Activated CD4-positive, CD25-positive, alpha-beta regulatory T cell treated with anti-CD3 and anti-CD28 coated beads, Interleukin-2, amount 50 U/mL, for 24 hours (primary cell): ENCODE measurements around the gene HACL1.
A peak's percentile ranks its signal among the peaks of the same experiment; 100 is the strongest.
"Not testable (repeated sequence)": the region's sequence is repeated elsewhere in the genome, so short reads cannot be mapped to it uniquely, and the experiment has no call there.

Source experiments
- ATAC-seq, 2 donors: fragments of 150-1000 bp; cut with Tn5 transposase; one replicate each; pipeline ENCODE4 v1.10.0; 2021; ENCODE audit warnings: mild to moderate bottlenecking in 1 of 2, moderate library complexity in 1 of 2

HACL1 gene

DNA sequence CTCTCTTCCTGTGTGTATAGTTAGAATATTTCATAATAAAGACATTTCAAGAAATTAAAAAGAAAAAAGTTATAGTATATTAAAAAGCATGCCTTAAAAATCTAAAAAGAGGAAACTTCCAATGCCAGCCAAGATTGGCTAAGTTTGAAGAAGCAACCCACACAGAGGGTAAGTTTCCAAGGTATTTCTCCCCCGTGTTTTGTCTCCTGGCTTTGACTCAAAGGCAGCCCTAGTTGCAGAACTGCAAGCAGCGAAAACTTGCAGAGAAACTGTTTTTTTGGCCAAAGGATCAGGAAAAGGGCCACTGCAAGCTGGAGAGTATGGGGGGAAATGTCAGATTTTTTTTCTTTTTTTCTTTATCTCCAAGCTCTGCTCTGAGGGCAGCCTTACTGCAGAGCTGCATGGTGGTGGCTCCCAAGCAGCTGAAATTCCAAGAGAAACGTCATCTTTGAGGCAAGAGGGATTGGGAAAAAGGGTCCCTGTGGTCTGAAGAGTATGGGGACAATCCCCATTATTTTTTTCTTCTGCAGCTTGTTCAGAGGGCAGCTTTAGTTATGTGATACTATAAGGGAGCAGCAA, 23.0 kb downstream of the HACL1 start:
- no peak for ATAC-seq

DNA sequence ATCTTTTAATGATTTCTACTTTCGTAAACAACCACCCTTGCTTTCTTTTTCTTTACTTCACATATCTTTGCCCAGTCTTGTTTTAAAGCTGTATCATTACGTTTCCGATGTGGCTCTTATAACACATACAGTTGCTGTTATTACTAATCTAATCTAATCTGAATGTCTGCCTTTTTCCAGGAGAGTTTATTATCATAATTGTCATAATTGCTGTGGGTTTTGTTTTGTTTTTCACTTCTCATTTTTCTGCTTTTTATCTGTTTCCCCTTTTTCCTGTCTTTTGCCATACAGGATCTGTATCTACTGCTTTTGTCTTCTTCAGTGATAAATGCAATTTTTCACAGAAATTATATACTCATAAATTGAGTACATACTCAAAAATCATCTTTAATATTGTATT, 24.9 kb downstream of the HACL1 start:
- ATAC-seq: no peak

DNA sequence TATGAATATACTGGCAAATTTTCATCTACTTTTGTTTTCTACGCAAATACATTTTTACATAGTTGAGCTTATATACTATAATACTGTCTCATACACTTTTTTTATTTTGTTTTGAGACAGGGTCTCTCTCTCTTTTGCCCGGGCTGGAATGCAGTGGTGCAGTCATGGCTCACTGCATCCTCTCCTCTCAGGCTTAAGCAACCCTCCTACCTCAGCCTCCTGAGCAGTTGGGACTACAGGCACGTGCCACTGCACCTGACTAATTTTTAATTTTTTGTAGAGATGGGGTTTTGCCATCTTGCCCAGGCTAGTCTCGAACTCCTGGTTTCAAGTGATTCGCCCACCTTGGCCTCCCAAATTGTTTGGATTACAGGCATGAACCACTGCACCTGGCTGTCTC, 25.9 kb downstream of the HACL1 start:
- ATAC-seq: no peak

DNA sequence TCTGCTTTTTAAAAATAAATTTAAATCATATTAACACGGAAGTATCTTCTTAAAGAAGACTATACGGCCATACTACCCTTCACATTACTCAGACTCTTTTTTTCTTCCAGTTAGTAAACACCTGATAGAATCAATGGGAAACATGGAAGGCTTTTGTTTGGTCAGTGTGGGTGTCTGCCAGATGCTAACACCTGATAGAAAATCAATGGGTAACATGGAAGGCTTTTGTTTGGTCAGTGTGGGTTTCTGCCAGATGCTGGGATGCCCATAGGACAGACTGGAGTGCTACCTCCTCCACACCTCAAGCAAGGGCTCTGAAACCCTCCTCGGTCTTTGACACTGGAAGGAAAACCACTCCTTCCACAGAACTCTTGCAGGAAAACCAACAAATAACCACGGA, 29.2 kb downstream of the HACL1 start:
- no peak for ATAC-seq

DNA sequence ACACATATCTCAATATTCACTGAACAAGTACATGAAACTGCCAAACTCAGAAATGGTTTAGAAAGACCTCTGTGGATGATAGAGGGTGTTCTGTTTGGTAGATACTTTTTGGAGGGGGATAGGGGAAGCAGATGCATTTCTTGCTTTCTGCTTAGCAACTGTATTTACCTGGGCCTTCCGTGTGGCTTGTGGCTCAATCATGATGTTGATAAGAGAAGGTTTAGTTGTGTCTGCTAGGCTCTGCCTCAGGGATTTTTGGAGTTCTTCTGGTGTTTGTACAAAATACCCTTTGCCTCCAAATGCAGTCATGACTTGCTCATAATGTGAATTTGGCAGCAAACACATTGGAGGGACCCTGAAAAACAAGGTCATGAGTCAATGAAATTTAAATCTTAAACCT, 38.2 kb downstream of the HACL1 start:
- no peak for ATAC-seq

DNA sequence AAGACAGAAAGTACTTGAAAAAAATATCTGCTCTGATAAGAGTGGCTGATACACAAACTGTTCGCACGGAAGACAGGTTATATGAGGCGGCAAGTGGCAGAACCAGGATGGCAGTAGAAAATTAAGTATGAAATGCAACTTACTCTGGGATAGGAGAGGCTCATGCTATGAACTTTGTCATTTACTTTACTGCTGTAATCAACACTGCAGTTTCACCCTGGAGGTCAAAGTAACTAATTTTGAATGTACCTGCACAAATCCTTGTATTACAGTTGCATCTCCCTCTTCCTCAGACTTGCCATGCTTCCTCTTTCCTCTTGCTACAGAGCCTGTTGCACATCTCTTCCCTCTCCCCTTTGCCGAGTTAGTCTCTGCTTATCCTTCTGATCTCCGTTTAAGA, 38.8 kb downstream of the HACL1 start:
- ATAC-seq: no peak

DNA sequence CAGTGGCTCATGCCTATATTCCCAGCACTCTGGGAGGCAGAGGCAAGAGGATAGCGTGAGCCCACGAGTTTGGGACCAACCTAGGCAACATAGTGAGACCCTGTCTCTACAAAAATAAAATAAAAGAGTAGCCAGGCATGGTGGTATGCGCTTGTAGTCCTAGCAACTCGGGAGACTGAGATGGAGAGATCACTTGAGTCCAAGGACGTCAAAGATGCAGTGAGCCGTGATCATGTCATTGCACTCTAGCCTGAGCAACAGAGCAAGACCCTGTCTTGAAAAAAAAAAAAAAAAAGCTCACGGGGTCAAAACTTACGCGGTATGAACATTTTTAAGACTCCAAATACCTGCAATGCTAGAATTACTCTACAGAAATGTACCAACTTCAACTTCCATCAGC, 42.8 kb downstream of the HACL1 start:
- ATAC-seq: no peak

DNA sequence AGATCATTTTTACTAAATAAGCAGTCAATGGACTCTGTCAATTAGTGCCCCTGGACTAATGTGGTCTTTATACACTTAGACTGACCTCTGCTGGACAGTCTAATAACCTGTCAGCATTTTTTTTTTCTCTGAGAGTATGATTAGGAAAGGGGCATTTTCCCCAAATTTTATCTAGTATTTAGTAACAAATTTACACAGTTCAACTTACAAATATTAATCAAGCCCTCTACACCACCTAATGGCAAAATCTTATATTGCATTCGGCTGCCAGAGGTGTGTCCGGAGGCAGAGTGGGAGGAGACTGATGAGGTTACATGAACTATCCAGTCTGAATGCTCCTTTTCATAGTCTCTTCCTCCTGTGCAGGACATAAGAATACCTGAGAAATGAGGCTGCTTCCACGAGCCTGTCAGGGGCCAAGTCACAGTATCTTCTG, 43.8 kb downstream of the HACL1 start:
- ATAC-seq: peak; percentile 71 to 74

DNA sequence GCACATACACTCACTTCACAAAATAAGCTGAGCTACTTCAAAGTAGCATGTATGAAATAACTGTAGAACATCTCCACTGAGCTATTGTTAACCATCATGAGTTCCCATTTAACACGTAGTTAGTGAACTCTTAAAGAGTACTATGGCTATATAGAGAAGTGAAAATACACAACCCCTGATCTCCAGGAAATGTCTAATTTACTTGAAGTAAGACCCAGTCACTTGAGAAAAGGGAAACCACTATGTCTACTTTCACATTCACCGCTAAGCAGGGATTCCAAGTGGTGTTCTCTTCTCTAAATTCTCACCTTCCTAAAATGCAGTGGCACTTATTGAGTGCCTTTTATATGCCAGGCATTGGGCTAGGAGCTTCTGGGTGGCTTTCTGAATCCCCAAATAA, 44.9 kb downstream of the HACL1 start:
- peak; percentile 76 to 81 for ATAC-seq

DNA sequence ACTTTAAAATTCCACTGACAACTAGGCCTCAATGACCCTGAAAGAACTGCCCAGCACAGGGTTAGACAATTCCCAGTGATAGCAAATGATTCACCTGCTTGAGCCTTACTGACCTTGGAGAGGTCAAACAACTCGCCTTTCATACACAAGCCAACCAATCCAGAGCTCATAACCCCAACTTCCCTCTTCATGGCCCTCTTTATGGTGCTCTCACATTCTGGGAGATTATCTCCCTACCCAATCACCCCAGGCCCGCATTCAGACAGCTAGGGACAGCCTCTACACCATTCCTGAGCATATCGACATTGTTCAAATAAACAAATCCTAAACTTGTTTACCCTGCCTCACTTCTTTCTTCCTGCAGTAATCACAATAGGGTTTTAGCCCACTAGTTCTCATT, 47.6 kb downstream of the HACL1 start:
- ATAC-seq: no peak

DNA sequence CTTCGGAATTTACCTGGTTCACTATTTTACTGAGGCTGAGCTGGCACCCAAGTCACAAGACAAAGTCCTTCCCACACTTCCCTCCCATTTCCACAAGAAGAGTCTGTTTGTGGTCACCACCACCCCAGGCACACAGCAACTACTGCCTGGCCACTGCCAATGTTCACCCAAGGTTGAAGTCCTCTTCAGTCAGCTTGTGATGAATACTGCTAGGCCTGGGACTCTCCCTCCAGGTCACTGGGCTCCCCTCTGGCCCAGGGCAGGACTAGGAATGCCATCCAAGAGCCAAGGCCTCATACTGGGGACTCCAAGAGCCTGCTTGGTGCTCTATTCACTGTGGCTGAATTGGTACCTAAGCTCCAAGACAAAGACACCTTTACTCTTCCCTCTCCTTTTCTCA, 49.5 kb downstream of the HACL1 start:
- no peak for ATAC-seq

DNA sequence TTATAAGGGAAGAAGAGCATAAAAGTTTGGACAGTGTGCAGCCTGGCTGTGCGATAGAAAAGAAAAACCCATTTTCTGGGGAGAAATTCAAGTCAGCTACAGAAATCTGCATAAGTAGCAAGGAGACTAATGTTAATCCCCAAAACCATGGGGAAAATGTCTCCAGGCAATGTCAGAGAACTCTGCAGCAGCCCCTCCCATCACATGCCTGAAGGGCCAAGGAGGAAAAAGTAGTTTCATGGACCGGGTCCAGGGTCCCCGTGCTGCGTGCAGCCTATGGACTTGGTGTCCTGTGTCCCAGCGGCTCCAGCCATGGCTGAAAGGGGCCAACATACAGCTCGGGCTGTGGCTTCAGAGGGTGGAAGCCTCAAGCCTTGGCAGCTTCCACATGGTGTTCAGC, 51.5 kb downstream of the HACL1 start:
- ATAC-seq: no peak

DNA sequence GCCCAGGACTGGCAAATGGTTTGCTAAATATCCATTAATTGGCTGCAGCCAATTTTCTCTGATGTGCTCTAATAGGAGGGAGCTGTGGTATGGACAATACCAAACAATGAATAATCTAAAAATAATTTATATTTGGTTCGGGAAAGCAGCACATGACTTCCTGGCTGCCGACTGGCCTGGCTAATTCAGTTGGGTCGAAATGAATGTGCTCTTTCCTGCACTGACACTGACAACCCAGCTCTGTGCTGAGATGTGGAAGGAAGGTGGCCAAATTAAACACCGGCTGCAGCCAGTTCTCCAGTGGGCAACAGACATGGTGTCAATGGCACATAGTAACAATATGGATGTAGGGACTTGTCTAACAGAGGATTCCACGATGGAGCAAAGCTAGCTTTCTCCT, 58.8 kb downstream of the HACL1 start:
- no peak for ATAC-seq

DNA sequence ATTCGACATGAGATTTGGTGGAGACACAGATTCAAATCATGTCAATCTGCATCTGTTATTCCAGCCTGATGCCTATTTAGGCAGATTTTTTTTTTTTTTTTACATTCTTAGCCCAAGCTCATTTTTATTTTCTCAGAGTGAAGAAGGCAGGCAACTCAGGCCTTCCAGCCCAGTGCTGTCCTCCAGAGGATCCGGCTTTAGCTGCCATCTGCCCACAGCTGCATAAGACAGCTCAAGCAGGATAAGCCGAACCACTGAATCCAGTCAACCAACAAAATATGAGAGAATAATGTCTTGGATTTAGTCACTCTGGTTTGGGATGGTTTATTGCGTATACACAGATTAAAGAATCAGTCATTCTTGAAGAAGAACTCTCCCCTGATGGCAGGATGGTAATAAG, 60.0 kb downstream of the HACL1 start:
- no peak for ATAC-seq

DNA sequence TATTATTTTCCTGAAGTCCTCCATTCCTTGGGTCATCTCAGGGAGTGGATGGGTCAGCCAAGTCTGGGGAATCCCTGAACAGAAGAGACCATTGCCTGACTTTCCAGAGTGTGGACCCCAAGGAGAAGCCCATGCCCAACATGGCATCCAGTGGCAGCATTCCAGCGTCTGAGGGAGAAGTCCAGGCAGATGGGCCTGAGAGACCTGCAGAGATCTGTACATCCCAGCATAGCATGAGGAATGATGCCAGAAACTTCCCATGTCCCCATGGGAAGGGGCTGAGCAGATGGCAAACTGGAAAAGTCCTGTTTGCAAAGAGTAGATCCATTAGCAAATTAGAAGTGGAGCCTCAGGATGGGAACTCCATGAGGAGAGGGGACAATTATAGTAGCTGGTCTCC, 62.3 kb downstream of the HACL1 start:
- ATAC-seq: no peak

DNA sequence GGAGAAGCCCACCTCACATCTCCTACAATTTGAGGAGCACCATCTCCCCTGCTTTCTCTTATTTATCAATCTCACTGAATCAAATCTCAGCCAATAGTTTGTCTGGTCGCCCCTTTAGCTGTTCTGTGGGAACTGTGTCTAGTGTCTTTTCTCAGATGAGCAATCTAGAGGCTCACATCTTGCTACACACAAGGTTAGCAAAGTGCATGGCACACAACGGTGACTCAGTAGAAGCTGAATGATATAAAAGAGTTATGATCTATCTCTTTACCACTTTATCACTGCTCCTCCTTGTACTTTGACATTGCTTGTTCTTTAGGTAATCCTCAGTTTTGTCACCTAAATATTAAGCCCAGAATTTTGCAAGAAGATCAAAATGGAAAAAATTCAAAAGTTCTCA, 63.0 kb downstream of the HACL1 start:
- peak; percentile 45 to 53 for ATAC-seq

DNA sequence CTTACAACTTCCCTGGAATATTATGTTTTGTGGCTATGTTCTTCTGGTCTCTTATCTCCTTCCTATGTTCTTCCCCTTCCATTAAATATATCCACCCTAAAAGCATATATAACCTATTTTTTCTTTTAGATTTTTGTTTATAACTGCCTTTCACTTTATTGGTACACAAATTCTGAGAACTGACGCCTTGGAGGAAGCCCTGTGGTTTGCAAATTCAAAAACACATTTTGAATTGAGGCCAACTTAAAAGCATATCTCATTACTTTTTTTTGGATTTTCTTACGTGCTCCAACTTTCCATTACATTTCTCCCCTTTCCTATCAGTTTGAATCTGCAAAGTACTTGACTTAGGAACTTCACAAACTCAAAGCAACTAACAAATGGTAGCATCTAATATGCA, 64.5 kb downstream of the HACL1 start:
- ATAC-seq: no peak

DNA sequence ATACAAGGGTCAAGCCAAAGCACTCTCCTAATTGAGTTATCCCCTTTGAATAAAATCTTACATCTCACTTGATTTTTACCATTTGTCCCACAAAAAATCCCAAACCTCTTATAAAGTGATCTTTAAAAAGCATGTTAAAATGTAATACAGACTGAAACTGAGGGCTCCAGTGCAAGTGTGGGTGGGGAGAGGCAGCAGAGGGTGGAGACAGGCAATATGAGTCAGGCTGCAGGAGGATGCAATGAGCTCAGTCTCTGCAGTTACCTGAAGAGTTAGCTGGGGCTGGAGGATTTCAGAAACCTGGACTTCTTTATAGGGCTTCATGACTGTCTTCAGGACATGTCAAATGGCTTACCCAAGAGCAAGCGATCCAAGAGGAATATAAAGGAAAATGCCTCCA, 65.6 kb downstream of the HACL1 start:
- peak; percentile 93 to 99 for ATAC-seq

DNA sequence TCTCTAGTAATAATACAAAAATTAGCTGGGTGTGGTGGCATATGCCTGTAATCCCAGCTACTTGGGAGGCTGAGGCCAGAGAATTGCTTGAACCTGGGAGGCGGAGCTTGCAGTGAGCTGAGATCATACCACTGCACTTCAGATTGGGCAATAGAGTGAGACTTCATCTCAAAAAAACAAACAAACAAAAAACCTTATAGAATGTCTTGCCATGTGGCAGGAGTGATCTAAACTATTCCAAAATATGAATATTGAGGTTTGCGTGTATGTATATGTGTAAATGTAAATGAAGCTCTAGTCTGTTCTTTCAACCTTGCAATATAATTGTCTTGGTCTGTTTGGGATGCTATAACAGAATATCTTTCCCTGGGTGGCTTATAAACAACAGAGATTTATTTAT, 68.8 kb downstream of the HACL1 start:
- not testable (repeated sequence) for ATAC-seq

DNA sequence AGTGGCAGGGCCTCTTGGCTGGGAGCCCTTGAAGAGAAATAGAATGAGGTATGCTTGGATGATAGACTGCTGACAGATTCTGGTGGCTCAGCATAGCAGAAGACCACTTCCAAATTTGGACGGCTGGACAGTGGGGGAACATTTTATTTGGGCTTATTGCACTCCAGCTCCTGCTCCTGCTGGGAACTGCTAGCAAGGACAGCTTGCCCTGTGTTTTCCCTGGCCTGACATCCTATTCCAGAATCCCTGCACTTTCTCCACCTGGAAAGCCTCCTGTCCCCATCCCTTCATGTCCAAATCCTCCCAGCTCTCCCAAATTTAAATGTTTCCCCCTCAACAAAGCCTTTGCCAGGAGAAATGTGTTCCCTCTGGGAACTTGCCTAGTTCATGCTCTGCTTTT, 70.0 kb downstream of the HACL1 start:
- no peak for ATAC-seq

DNA sequence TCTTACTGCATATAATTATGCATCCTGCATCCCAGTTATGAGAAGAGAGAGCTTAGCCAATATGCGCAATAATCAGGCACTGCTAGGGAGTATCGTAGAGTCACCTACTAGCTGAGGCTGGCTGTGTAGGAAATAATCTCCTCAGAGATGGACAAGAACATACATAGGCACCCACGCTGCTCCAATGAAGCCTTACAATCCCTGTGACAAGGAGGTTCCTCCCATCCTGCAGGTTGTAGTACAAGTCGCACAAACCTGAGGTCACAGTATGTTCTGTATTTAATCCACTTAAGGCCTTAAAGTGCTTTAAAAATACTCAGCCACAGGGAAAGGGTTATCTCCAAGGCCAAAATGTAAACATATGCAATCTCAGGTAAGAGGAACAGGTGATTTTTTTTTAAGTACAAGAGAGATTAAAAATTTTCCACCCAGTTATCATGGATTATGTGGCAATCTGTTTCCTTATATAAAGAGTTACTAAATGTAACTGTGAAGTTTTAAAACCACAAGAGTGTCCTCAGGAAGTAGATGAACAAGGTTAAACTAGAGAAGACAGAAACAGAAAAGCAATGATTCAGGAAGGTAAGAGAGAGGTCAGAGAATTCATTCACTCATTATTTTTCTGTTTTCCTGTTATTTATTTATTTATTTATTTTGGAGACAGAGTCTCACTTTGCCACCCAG, 72.4 kb downstream of the HACL1 start:
- peak in 1 of 2 donors; percentile 33 for ATAC-seq

DNA sequence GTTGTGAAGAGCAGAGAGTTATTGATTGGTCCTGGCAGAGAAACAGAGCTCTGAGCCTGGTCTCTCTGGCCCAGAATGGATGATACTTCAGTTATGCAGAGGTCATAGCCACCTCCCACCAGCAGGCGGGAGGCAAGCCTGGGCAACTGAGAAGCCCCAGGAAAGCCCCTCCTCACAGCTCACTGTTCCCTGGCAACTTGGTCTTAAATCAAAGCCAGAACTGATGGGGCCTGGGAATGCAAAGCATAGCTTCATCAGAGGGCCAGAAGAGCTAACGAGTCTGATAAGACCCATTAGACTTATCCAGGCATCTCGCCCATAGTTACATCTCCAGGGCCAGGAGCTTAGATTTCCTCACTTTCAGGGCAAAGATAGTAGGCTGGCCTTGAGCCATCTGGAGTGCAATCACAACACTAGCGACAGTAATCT, 74.3 kb downstream of the HACL1 start:
- ATAC-seq: no peak

DNA sequence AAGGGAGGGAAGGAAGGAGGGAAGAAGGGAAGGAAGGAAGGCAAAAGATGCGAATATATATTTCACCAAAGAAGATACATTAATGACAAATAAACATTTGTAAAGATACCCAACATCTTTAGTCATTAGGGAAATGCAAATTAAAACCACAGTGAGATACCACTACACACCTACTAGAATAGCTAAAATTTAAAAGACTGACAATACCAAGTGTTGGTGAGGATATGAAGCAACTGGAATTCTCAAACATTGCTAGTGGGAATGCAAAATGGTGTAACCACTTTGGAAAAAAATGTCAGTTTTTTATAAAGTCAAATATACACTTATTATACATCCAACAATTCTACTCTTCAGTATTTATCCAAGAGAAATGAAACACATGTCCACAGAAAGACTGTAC, 75.6 kb downstream of the HACL1 start:
- ATAC-seq: no peak

DNA sequence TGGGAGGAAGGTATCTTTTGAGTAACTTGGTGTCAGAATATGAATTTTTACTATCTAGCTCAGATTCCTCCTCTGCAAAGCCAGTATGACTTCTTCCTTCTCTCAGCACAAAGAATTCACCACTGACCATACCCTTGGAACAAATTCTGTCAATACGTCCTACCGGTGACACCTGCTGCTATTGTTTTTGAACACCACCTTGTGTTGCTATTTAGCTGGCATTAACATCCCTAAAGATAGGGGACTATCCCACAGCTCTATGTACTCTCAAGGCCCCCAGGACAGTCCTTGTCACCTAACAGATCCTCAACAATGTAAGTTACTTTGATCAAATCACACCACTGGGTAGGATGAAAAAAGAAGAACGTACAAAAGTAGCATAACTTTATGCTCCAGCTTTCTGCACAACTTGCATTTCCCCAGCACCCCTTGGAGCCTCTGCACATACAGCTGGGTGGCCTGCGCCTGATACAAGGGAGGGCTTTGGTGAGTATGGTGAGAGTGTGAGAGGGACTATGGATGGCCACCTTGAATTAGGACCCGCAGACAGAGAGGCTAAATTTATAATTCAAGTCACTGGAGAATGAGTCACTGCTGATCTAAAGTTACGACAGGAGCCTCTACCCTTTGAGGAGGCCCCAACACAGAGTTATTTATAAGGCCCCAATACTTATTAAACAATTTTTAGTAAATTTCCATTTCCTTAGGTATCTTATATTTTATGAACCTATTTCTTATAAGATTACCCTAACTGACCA, 77.5 kb downstream of the HACL1 start:
- ATAC-seq: no peak
